ENCODE measurements around the gene LINC00237.

The LINC00237 gene

DNA sequence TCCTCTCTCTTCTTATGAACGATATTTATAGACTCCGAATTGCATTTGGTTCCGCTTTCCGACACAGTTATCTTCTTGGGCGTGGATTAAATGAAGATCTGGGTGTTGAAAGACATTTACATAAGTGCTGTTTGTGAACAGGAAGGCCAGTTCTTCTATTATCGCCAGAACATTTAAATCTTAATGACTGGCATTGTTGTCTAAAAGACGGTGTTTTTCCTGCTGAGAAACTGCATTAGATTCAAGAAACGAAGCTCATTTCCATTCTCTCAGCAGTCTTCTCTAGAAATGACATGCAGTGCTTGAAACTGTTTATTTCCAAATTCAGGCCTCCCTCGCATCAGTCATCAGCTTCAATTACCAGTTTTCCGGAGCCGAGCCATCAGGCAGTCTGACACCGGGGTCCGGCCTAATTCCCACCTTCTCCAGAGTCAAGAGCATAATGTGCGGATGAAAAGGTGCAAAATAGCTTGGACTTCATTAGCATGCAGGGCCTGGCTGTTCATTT, 16.0 kb downstream of the LINC00237 start:
- TF ChIP-seq, protein P1, sequence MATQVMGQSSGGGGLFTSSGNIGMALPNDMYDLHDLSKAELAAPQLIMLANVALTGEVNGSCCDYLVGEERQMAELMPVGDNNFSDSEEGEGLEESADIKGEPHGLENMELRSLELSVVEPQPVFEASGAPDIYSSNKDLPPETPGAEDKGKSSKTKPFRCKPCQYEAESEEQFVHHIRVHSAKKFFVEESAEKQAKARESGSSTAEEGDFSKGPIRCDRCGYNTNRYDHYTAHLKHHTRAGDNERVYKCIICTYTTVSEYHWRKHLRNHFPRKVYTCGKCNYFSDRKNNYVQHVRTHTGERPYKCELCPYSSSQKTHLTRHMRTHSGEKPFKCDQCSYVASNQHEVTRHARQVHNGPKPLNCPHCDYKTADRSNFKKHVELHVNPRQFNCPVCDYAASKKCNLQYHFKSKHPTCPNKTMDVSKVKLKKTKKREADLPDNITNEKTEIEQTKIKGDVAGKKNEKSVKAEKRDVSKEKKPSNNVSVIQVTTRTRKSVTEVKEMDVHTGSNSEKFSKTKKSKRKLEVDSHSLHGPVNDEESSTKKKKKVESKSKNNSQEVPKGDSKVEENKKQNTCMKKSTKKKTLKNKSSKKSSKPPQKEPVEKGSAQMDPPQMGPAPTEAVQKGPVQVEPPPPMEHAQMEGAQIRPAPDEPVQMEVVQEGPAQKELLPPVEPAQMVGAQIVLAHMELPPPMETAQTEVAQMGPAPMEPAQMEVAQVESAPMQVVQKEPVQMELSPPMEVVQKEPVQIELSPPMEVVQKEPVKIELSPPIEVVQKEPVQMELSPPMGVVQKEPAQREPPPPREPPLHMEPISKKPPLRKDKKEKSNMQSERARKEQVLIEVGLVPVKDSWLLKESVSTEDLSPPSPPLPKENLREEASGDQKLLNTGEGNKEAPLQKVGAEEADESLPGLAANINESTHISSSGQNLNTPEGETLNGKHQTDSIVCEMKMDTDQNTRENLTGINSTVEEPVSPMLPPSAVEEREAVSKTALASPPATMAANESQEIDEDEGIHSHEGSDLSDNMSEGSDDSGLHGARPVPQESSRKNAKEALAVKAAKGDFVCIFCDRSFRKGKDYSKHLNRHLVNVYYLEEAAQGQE (IDR thresholded peaks at IDR 0.05; ENCODE audit: low read depth): no peak
- TF ChIP-seq, protein P2, sequence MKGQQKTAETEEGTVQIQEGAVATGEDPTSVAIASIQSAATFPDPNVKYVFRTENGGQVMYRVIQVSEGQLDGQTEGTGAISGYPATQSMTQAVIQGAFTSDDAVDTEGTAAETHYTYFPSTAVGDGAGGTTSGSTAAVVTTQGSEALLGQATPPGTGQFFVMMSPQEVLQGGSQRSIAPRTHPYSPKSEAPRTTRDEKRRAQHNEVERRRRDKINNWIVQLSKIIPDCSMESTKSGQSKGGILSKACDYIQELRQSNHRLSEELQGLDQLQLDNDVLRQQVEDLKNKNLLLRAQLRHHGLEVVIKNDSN (IDR thresholded peaks at IDR 0.05): no peak

DNA sequence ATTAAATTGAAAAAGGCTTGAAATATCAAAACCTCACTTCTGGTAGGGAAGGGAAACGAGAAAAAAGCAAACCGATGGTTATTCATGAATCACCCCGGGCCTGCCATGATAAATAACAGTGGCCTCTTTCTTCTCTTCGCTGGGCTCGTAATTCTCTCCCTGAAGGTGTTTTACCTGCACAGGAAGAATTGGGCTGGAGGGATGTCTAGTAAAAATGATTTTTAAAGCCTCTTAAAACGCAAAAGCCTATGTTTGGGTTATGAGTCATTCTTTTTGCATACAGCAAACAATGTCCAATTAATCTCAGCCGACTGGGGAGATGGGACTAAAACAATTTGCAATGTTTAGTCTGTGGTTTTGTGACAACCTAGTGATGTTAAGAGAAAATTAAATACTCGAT, 16.8 kb downstream of the LINC00237 start:
- TF ChIP-seq YY1 (IDR thresholded peaks at IDR 0.05; ENCODE audit: low read depth): no peak
- TF ChIP-seq, protein P3, sequence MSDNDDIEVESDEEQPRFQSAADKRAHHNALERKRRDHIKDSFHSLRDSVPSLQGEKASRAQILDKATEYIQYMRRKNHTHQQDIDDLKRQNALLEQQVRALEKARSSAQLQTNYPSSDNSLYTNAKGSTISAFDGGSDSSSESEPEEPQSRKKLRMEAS (IDR thresholded peaks at IDR 0.05): no peak
- no peak for TF ChIP-seq ZBTB7A (IDR thresholded peaks at IDR 0.05; ENCODE audit: low read depth)
- no peak for TF ChIP-seq CEBPB (IDR thresholded peaks at IDR 0.05)
- TF ChIP-seq EGR1 (IDR thresholded peaks at IDR 0.05): no peak
- TF ChIP-seq CREB1 (IDR thresholded peaks at IDR 0.05; ENCODE audit: low read depth): no peak
- TF ChIP-seq, protein P2 (IDR thresholded peaks at IDR 0.05): no peak
- no peak for TF ChIP-seq NFIC (IDR thresholded peaks at IDR 0.05)
- no peak for TF ChIP-seq RAD21 (IDR thresholded peaks at IDR 0.05; ENCODE audit: low read depth)
- no peak for TF ChIP-seq TCF12 (IDR thresholded peaks at IDR 0.05; ENCODE audit: low read depth)
- TF ChIP-seq FOXM1 (IDR thresholded peaks at IDR 0.05; ENCODE audit: borderline replicate concordance, low read depth): no peak
- no peak for TF ChIP-seq EP300 (IDR thresholded peaks at IDR 0.05; ENCODE audit: borderline replicate concordance)
- TF ChIP-seq, protein P1 (IDR thresholded peaks at IDR 0.05; ENCODE audit: low read depth): no peak

DNA sequence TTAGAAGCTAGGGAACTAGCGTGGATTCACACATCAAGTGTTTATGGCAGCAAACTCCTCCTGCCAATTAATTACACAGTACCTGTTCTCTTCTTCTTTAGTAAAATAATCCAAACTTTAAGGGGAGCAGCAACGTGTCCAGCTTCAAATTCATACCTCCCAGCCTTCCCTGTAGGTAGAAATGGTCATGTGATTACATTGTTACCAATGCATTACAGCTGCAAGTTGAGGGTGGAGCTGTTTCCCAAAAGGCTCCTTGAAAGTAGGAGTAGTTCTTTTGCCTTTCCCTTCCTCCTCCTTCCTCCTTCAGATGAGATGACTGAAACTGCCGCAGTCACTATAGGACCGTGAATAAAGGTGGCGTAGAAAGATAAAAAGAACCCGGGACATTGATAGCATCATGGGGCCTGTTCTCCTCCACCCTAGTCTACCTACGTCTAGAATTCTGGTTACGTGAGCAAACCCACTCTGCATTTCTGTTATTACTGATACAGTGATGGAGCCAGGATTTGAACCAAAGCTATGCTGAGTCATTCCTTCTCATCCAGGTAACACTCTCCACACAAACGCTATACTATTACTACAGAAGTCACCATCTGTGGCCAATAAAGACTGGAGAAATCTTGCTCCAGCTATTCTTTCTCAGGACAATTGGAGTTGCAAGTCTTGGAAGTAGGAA, 18.2 kb downstream of the LINC00237 start:
- TF ChIP-seq, protein P3 (IDR thresholded peaks at IDR 0.05): no peak
- TF ChIP-seq, protein P1 (IDR thresholded peaks at IDR 0.05; ENCODE audit: low read depth): no peak
- TF ChIP-seq NFIC (IDR thresholded peaks at IDR 0.05) (no peak), CREB1 (IDR thresholded peaks at IDR 0.05; ENCODE audit: low read depth) (no peak), TAF1 (IDR thresholded peaks at IDR 0.05; ENCODE audit: low read depth) (no peak), CEBPB (IDR thresholded peaks at IDR 0.05) (no peak), YY1 (IDR thresholded peaks at IDR 0.05; ENCODE audit: low read depth) (no peak), EGR1 (IDR thresholded peaks at IDR 0.05) (no peak), EP300 (IDR thresholded peaks at IDR 0.05; ENCODE audit: borderline replicate concordance) (no peak), RAD21 (IDR thresholded peaks at IDR 0.05; ENCODE audit: low read depth) (no peak), TEAD4 (IDR thresholded peaks at IDR 0.05) (no peak), ZBTB7A (IDR thresholded peaks at IDR 0.05; ENCODE audit: low read depth) (no peak)
- TF ChIP-seq, protein P2 (IDR thresholded peaks at IDR 0.05): no peak

- TF ChIP-seq RAD21 (IDR thresholded peaks at IDR 0.05; ENCODE audit: low read depth) (no peak), TAF1 (IDR thresholded peaks at IDR 0.05; ENCODE audit: low read depth) (no peak), EGR1 (IDR thresholded peaks at IDR 0.05) (no peak), ZBTB7A (IDR thresholded peaks at IDR 0.05; ENCODE audit: low read depth) (no peak), CREB1 (IDR thresholded peaks at IDR 0.05; ENCODE audit: low read depth) (no peak), CEBPB (IDR thresholded peaks at IDR 0.05) (no peak), TEAD4 (IDR thresholded peaks at IDR 0.05) (no peak), NFIC (IDR thresholded peaks at IDR 0.05) (no peak), TCF12 (IDR thresholded peaks at IDR 0.05; ENCODE audit: low read depth) (no peak), FOXM1 (IDR thresholded peaks at IDR 0.05; ENCODE audit: borderline replicate concordance, low read depth) (no peak), EP300 (IDR thresholded peaks at IDR 0.05; ENCODE audit: borderline replicate concordance) (no peak), YY1 (IDR thresholded peaks at IDR 0.05; ENCODE audit: low read depth) (no peak)
- TF ChIP-seq, protein P3 (IDR thresholded peaks at IDR 0.05): no peak
- TF ChIP-seq, protein P2 (IDR thresholded peaks at IDR 0.05): no peak
- TF ChIP-seq, protein P1 (IDR thresholded peaks at IDR 0.05; ENCODE audit: low read depth): no peak
Measured at GRCh38 chr20:21083825-21084325, 22.3 kb downstream of the LINC00237 start.
